ENCODE data around the gene BFSP2. TPM values are rescaled to one million over a fixed set of nuclear protein-coding genes. Genes with fewer than 3 reads are reported as not detected.
A peak's percentile ranks its signal among the peaks of the same experiment; 100 is the strongest.

Gene BFSP2
- total and polyA plus RNA-seq, 2 of the 4 experiments (the other 2 are of a cell fraction), result not detected

GRCh38 chr3:133457465-133458067 is 57.7 kb downstream of the BFSP2 start:
- Histone ChIP-seq H3K14ac (replicated peaks; ENCODE audit: low read depth, low read length) (no peak overlapping the region), H3K4me2 (ENCODE audit: low read depth, low read length) (no peak overlapping the region), H3K27ac (ENCODE audit: insufficient read depth, low read length) (no peak overlapping the region), H4K8ac (ENCODE audit: low read depth in 2 of 2, low read length in 2 of 2) (no peak overlapping the region), H3K27me3 (ENCODE audit: control insufficient read depth, insufficient read depth, low read length) (peaks cover 6% of the 10 kb centered on the region), H4K20me1 (ENCODE audit: insufficient read depth, low read length) (no peaks in the 10 kb centered on the region), H3K56ac (ENCODE audit: extremely low read depth, insufficient read depth, low read length) (no peak overlapping the region), H2BK120ac (ENCODE audit: low read depth, low read length) (no peak overlapping the region), H2BK15ac (ENCODE audit: low read depth, low read length) (no peak overlapping the region), H3K9ac (ENCODE audit: low read depth, low read length) (no peak overlapping the region), H3K36me3 (ENCODE audit: control insufficient read depth, insufficient read depth, low read length) (no peaks in the 10 kb centered on the region), H2AK5ac (ENCODE audit: low read depth, low read length) (no peak overlapping the region), H3K4ac (ENCODE audit: low read depth, low read length) (no peak overlapping the region), H3K9me3 (ENCODE audit: control insufficient read depth, insufficient read depth, low read length) (no peaks in the 10 kb centered on the region), H3K79me1 (ENCODE audit: low read depth in 1 of 2, low read length in 2 of 2) (no peaks in the 10 kb centered on the region), H4K91ac (ENCODE audit: insufficient read depth, low read depth, low read length) (no peak overlapping the region), H2AFZ (replicated peaks; ENCODE audit: low read length, poor library complexity) (no peak overlapping the region), H3K18ac (ENCODE audit: low read depth, low read length) (no peak overlapping the region), H3K9me1 (ENCODE audit: insufficient read depth, low read length) (no peaks in the 10 kb centered on the region), H2BK5ac (ENCODE audit: low read depth, low read length, poor library complexity, severe bottlenecking) (no peak overlapping the region), H3K4me3 (ENCODE audit: insufficient read depth, low read depth, low read length) (no peak overlapping the region), H3K4me1 (ENCODE audit: control insufficient read depth, insufficient read depth, low read length) (no peaks in the 10 kb centered on the region; the same call in 1 of the 2 replicates), H2AK9ac (replicated peaks; ENCODE audit: low read depth, low read length, poor library complexity) (no peak overlapping the region), H3K23ac (ENCODE audit: low read depth, low read length) (no peak overlapping the region), H2BK20ac (ENCODE audit: low read depth, low read length) (no peak overlapping the region), H4K5ac (ENCODE audit: low read depth, low read length) (no peak overlapping the region)
- ATAC-seq (ENCODE audit: low read depth) (no peak), DNase-seq (no peak)
- no TSS peak for BruUV-seq (replicated peaks)
- dilution Hi-C loops (cut with HindIII; ENCODE audit: low sequenced_read_pairs, unreplicated experiment) (no loop called here), intact Hi-C loops (cut with micrococcal nuclease) (loop anchor here (10.0 kb wide), 1 partner anchor 347 kb away; the partner anchor contains the start of gene SRPRB), in situ Hi-C loops (cut with MboI; ENCODE audit: low sequenced_read_pairs) (loop anchor here (25.0 kb wide), 1 partner anchor 355 kb away; the partner anchor contains the start of gene SRPRB)
- ChIA-PET POLR2A (ENCODE audit: unreplicated experiment) (interaction anchor here (0.6 kb wide), 1 partner anchor 117 kb away, joined by 3 read pairs; no protein-coding TSS in a partner anchor), CTCF (no interaction called here)
- no CpG with 5 or more reads among the region's 1 CpG for WGBS, 2 experiments (ENCODE audit: extremely low coverage in 2 of 2, insufficient read length in 1 of 2)
- TF ChIP-seq RAD21 (IDR thresholded peaks at IDR 0.05; ENCODE audit: low read length) (peak; percentile 33; the same call in 1 of the 2 replicates), CTCF (conservative IDR thresholded peaks at IDR 0.05; ENCODE audit: low read depth, low read length) (peak; percentile 26), CEBPB (IDR thresholded peaks at IDR 0.05; ENCODE audit: low read depth, low read length) (no peak), RFX5 (IDR thresholded peaks at IDR 0.05; ENCODE audit: low read depth, low read length) (no peak), BHLHE40 (IDR thresholded peaks at IDR 0.05; ENCODE audit: low read depth, low read length) (no peak), RCOR1 (IDR thresholded peaks at IDR 0.05; ENCODE audit: insufficient replicate concordance, low read length) (no peak), FOS (IDR thresholded peaks at IDR 0.05; ENCODE audit: low read depth, low read length) (no peak), MAZ (IDR thresholded peaks at IDR 0.05; ENCODE audit: borderline replicate concordance, low read depth, low read length) (no peak)
